Retinal pigment epithelial cell (primary cell): ENCODE results near the gene USP36.

Source experiments
- DNase-seq: peaks from one replicate; pipeline ENCODE4 v3.0.0-alpha.2; 2010; ENCODE audit warnings: low read depth
- H3K4me3 ChIP-seq: 2 replicates; pipeline ENCODE4 v1.5.1; 2011; ENCODE audit warnings: mild to moderate bottlenecking, low read length, control low read depth, moderate library complexity
- TF ChIP-seq, protein P1 (sequence below): conservative IDR thresholded peaks from 2 replicates; pipeline ENCODE4 v1.5.1; 2011; ENCODE audit warnings: low read depth, low read length, control low read depth, inconsistent platforms

Gene USP36

DNA sequence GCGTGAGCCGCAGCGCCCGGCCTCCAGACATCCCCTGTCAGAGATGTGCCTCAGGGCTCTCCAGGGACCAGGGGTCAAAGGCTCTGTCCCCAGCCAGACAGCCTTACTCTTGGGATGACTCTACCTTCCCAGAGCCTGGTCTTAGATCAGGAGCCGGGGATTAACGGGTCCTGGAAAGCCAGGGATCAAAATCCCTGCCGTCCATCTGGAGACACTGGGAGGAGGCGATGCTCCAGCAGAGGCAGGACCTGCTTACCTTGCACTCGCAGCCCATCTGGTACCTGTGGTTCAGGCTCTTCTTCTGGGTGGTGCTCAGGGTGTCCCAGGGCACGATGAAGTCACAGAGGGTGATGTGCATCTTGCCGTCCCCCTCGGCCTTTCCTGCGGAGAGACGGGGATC, 16.7 kb upstream of the USP36 start:
- TF ChIP-seq, protein P1, sequence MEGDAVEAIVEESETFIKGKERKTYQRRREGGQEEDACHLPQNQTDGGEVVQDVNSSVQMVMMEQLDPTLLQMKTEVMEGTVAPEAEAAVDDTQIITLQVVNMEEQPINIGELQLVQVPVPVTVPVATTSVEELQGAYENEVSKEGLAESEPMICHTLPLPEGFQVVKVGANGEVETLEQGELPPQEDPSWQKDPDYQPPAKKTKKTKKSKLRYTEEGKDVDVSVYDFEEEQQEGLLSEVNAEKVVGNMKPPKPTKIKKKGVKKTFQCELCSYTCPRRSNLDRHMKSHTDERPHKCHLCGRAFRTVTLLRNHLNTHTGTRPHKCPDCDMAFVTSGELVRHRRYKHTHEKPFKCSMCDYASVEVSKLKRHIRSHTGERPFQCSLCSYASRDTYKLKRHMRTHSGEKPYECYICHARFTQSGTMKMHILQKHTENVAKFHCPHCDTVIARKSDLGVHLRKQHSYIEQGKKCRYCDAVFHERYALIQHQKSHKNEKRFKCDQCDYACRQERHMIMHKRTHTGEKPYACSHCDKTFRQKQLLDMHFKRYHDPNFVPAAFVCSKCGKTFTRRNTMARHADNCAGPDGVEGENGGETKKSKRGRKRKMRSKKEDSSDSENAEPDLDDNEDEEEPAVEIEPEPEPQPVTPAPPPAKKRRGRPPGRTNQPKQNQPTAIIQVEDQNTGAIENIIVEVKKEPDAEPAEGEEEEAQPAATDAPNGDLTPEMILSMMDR, result no peak
- H3K4me3 ChIP-seq, result no peak overlapping the region
- no peak for DNase-seq

DNA sequence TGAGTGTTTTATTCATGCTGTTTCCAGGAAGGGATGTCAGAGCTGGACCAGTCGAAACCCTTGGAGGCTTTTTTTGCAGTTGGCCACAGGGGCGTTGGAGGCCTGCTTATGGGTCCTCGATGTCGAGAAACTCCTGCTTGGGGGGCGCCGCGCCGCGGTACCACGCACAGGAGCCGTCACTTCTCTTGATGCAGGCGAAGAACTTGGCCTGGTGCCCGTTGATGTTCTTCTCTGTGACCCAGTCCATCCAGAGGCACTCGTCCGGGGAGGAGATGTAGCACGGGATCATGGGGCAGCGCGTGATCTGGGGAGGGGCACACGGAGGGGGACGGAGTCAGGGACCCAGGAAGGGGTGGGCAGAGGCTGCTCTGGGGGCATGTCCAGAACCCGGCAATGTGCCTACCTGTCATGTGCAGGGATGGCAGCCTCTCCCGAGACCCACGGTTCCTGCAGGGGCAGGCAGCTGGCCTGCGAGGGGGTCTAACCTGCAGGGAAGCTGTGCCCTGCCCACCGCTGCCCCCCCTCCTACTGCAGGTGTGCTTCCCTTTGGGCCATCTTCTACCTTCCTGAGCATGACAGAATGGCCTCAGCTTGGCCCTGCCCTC, 15.0 kb upstream of the USP36 start:
- TF ChIP-seq, protein P1, result no peak
- no peak for DNase-seq
- no peak overlapping the region for H3K4me3 ChIP-seq

DNA sequence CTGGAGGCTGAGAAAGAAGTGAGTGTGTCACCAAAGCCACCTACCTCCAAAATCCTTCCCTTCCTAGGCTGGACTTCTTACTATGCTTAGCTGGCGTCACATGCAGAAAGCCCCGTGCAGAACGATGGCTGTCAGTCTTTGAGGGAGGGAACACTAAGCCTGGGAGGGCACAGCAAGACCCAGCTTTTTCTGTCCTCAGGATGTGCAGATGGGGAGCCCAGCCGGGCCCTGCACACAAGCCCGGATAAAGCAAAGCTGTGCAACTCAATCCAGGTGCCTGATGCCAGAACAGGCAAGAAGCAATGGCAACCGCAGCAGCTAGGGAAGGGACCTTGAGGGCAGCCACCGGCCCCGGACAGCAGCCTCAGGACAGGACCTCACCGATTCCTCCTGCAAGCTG, 13.9 kb upstream of the USP36 start:
- TF ChIP-seq, protein P1, result no peak
- H3K4me3 ChIP-seq, result no peak overlapping the region
- DNase-seq, result no peak

DNA sequence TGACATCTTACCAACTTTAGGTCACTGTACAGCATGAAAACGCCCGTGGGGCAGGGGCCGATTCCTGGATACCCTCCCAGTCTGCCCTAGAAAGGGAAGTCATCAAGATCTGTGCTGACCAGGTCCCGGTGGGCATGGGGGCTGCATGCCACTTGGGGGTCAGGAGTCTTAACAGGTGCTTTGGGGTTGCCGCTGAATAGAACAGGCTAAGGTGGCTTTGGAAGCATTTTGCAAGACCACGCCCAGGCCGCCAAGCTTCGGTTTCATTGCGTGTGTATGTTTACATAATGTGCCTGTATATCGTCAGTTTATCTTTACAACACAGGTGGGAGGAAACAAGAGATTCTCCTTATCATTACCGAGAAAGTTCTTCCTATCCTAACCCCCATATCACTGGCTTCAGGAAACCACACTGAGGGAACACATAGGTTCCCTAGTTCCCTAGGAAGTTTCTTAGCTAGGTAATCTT, 13.3 kb upstream of the USP36 start:
- no peak for DNase-seq
- H3K4me3 ChIP-seq, result no peak overlapping the region
- TF ChIP-seq, protein P1, result no peak

DNA sequence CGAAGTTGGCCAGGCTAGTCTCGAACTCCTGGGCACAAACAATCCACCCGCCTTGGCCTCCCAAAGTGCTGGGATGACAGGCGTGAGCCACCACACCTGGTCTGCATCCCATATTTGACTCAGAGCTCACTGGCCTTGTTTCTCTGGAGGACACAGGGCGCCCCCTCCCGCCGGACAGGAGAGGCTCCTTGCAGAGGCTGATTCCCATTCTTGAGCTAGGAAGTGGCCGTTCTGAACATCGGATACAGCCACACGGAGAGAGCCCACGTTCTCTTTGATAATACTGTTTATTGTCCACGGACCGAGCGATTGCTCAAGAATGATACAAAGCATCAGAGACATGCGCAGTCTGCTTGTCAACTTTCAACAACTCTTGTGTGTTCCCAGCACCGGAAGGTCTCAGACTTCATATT, 12.1 kb upstream of the USP36 start:
- DNase-seq, result no peak
- TF ChIP-seq, protein P1, result peak; percentile 5
- H3K4me3 ChIP-seq, result no peak overlapping the region

DNA sequence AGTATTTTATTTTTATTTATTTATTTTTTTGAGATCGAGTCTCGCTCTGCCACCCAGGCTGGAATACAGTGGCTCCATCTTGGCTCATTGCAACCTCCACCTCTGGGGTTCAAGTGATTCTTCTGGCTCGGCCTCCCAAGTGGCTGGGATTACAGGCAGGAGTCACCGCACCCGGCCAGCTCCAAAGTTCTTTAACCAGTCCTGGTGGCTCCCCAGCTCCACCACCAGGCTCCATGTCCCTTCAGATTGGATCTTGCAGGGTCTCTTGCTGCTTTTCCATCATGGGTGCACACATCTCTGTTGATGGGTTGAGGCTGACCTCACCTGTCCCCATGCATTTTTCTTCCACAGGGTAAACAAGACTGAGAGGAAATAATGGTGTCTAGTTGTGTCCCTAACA, 8.4 kb upstream of the USP36 start:
- H3K4me3 ChIP-seq, result no peak overlapping the region
- TF ChIP-seq, protein P1, result no peak
- DNase-seq, result no peak

DNA sequence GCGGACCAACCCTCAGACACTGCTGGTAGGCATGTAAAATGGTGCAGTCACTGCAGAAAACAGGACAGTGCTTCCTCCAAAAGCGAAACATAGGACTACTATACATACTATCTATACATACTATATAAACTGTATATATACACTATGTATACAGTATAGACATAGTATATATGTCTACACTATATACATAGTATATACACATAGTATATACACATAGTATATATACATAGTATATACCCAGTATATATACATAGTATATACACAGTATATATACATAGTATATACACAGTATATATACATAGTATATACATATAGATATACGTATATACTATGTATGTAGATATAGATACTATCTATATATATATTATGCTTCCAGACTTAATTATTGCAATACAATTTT, 6.4 kb upstream of the USP36 start:
- no peak for DNase-seq
- H3K4me3 ChIP-seq, result no peak overlapping the region
- TF ChIP-seq, protein P1, result no peak
